ENCODE measurements around the gene GPR84. TPM values are rescaled to one million over a fixed set of nuclear protein-coding genes. Genes with fewer than 3 reads are reported as not detected.

The GPR84 gene
- total RNA-seq, 4 donors from 2014 or later: 0.21 to 0.27 TPM; not detected in 2

DNA sequence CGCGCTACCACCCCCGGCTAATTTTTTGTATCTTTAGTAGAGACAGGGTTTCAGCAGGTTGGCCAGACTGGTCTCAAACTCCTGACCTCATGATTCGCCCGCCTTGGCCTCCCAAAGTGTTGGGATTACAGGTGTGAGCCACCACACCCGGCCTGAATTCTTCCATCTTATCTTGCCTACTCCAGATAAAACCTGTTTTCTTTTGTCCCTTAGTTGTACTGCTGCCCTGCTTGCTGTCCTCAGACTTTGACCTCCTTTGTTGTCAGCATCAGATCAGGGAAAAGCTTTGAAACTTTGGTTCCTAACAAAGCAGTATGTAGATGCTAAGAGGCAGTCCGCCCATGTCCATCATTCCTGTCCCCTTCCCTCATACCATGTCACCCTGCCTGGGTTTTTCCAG, 23.4 kb downstream of the GPR84 start:
- Histone ChIP-seq H3K27me3 (no peaks in the 10 kb centered on the region), H3K4me1 (peaks cover 10% of the 10 kb centered on the region in 2 donors), H3K27ac (peak overlapping the region; percentile 52 to 79), H3K4me3 (no peak overlapping the region), H3K9me3 (no peaks in the 10 kb centered on the region), H3K36me3 (no peaks in the 10 kb centered on the region)
- intact Hi-C loops (cut with DNase I; ENCODE audit: low total_unique reads): no loop called here
- no peak for DNase-seq
- TF ChIP-seq POLR2A (IDR thresholded peaks at IDR 0.05): no peak
- TF ChIP-seq, protein P1, sequence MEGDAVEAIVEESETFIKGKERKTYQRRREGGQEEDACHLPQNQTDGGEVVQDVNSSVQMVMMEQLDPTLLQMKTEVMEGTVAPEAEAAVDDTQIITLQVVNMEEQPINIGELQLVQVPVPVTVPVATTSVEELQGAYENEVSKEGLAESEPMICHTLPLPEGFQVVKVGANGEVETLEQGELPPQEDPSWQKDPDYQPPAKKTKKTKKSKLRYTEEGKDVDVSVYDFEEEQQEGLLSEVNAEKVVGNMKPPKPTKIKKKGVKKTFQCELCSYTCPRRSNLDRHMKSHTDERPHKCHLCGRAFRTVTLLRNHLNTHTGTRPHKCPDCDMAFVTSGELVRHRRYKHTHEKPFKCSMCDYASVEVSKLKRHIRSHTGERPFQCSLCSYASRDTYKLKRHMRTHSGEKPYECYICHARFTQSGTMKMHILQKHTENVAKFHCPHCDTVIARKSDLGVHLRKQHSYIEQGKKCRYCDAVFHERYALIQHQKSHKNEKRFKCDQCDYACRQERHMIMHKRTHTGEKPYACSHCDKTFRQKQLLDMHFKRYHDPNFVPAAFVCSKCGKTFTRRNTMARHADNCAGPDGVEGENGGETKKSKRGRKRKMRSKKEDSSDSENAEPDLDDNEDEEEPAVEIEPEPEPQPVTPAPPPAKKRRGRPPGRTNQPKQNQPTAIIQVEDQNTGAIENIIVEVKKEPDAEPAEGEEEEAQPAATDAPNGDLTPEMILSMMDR (IDR thresholded peaks at IDR 0.05): no peak

DNA sequence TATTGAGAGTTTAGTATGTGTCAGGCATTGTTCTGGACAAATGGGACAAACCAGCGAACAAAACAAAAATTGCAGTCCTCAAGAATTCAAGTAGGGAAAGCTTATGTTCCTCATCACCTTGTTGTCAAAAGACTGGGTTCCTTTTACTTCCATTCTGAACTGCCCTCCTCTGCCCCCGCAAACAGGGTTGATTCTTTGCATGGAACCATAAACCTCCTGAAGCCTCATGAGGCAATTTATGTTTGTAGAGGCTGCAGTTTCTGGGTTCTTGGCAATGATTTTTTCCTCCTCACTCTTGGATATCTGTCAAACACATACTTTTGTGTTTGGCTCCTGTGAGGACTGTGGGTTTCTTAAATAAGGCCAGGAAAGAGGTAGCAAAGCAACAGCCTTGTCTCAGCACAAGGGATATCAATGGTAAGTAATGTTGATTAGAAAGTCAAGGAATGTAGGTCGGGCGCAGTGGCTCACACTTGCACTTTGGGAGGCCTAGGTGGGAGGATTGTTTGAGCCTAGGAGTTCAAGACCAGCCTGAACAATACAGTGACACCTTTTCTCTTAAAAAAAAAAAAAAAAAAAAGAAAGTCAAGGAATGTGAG, 25.5 kb downstream of the GPR84 start:
- peak overlapping the region; percentile 59 to 79 for H3K27ac ChIP-seq
- intact Hi-C loops (cut with DNase I; ENCODE audit: low total_unique reads): no loop called here
- peak in 1 of 2 donors; percentile 65 for DNase-seq
- H3K4me3 ChIP-seq: no peak overlapping the region
- no peak for TF ChIP-seq POLR2A (IDR thresholded peaks at IDR 0.05)
- TF ChIP-seq, protein P1 (IDR thresholded peaks at IDR 0.05): no peak
- no peaks in the 10 kb centered on the region for H3K36me3 ChIP-seq
- H3K27me3 ChIP-seq: no peaks in the 10 kb centered on the region
- no peaks in the 10 kb centered on the region for H3K9me3 ChIP-seq
- peaks cover 10 to 13% of the 10 kb centered on the region in 2 donors for H3K4me1 ChIP-seq

DNA sequence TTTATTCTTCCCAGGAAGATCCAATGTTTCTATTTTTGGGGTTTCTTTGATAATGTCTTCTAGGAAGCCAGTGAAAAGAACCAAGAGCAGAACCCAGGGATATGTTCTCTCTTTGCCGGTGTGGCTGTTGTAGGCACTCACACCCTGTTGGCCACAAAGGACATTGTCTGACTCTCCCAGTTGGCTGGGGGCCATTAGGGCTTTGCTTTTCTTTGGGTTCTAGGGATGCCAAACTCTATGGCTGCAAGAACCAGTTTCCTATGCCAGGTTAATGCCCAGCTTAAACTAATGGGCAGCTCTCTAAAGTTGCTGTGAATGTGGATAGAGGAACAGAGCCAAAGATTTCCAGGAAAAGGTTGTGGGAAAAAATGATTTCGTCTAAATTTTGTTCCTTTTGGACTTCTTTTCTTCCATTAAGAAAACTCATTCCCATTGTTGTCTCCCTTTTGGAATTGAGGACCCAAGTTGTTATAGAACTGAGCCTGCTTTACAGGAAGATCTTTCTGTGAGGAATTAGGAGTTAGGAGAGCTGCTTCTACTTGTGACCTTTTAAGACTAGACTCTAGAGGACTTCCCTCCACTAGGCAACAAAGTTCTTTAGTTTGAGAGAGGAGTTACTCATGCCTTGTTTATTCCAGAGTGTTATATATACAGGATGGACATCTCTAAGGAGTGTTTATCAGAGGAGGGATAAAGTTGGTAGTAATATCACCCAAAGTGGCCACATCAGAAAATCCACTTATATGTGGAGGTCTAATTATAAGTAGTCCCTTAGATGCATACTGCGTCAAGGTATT, 26.2 kb downstream of the GPR84 start:
- H3K27ac ChIP-seq: peak overlapping the region; percentile 59 to 79
- intact Hi-C loops (cut with DNase I; ENCODE audit: low total_unique reads): no loop called here
- no peak for TF ChIP-seq POLR2A (IDR thresholded peaks at IDR 0.05)
- TF ChIP-seq, protein P1 (IDR thresholded peaks at IDR 0.05): no peak
- no peaks in the 10 kb centered on the region for H3K36me3 ChIP-seq
- no peaks in the 10 kb centered on the region for H3K27me3 ChIP-seq
- no peak for DNase-seq
- peaks cover 10 to 13% of the 10 kb centered on the region in 2 donors for H3K4me1 ChIP-seq
- H3K4me3 ChIP-seq: no peak overlapping the region
- H3K9me3 ChIP-seq: no peaks in the 10 kb centered on the region

DNA sequence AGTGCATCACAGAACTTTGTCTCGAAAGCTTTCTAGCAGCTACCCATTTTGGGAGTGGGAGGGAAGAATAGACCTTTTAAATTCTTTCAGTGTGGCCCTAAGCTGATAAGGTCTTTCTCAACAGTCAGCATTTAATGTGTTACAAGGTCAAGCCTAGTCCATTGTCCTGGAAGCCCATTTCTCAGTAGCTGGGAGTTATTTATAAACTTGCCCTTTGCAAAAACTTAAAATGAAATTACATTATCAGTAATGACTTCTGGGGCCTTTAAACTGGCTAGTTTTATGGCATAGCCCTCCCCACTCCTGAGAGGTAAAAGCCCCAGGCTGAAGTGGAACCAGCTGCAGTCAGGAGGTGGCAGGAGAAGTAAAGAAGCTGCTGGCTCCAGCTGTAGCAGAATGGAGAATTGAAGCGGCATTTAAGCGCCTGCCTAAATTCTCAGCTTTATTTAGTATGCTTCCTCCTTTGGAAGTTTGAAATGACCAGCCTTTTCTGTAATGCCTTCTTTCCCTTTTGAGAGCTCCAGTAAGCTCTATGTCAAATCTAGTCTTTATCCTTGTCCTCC, 26.9 kb downstream of the GPR84 start:
- intact Hi-C loops (cut with DNase I; ENCODE audit: low total_unique reads): no loop called here
- Histone ChIP-seq H3K4me1 (peaks cover 10 to 13% of the 10 kb centered on the region in 2 donors), H3K36me3 (no peaks in the 10 kb centered on the region), H3K27ac (peak overlapping the region; percentile 59 to 79), H3K9me3 (no peaks in the 10 kb centered on the region), H3K27me3 (no peaks in the 10 kb centered on the region), H3K4me3 (no peak overlapping the region)
- no peak for DNase-seq
- TF ChIP-seq, protein P1 (IDR thresholded peaks at IDR 0.05): peak; percentile 12 to 47 (median 38)
- no peak for TF ChIP-seq POLR2A (IDR thresholded peaks at IDR 0.05)
